Spleen (tissue), 13 donors: ENCODE measurements around the gene KRTAP20-2. TPM values are rescaled to one million over a fixed set of nuclear protein-coding genes. Genes with fewer than 3 reads are reported as not detected.

ENCODE experiments used
- DNase-seq: peaks from one replicate; pipeline ENCODE4 v3.0.0-alpha.2; 2020
- H3K27ac ChIP-seq, 8 donors: fragments of 200-600 bp; sonication (generic) in 7 of 8; 1 replicate in 4 of 8; 2 replicates in 4 of 8; pipeline versions ENCODE4 v1.5.0 to v1.8.0; 2016 to 2021; ENCODE audit warnings: inconsistent platforms in 4 of 8, mild to moderate bottlenecking in 4 of 8, moderate library complexity in 1 of 8
- H3K27me3 ChIP-seq, 7 donors: fragments of 200-600 bp; sonication (generic) in 6 of 7; replicated peaks in 1 of 7; 1 replicate in 4 of 7; 2 replicates in 3 of 7; pipeline versions ENCODE4 v1.5.0 to v1.8.0; 2016 to 2021; ENCODE audit warnings: inconsistent platforms in 3 of 7, mild to moderate bottlenecking in 1 of 7
- H3K36me3 ChIP-seq, 6 donors: fragments of 200-600 bp; sonication (generic) in 5 of 6; 1 replicate in 4 of 6; 2 replicates in 2 of 6; pipeline versions ENCODE4 v1.5.0 to v1.8.0; 2016 to 2021; ENCODE audit warnings: inconsistent platforms in 2 of 6
- H3K4me1 ChIP-seq, 6 donors: fragments of 200-600 bp; sonication (generic) in 5 of 6; 1 replicate in 3 of 6; 2 replicates in 3 of 6; pipeline versions ENCODE4 v1.5.0 to v1.8.0; 2016 to 2021; ENCODE audit warnings: inconsistent platforms in 3 of 6
- H3K4me3 ChIP-seq, 8 donors: fragments of 200-600 bp; sonication (generic) in 7 of 8; 1 replicate in 4 of 8; 2 replicates in 4 of 8; pipeline versions ENCODE4 v1.5.0 to v1.8.0; 2016 to 2021; ENCODE audit warnings: inconsistent platforms in 4 of 8, mild to moderate bottlenecking in 4 of 8, moderate library complexity in 2 of 8
- H3K9me3 ChIP-seq, 8 donors: fragments of 200-600 bp; sonication (generic) in 7 of 8; 1 replicate in 4 of 8; 2 replicates in 4 of 8; pipeline versions ENCODE4 v1.5.0 to v1.8.0; 2016 to 2021; ENCODE audit warnings: inconsistent platforms in 4 of 8
- POLR2A ChIP-seq, 3 donors: fragments of 450-650 bp; IDR thresholded peaks; one replicate each; pipeline ENCODE4 v1.5.1; 2017; ENCODE audit warnings: antibody characterized with exemption in 3 of 3, mild to moderate bottlenecking in 1 of 3
- POLR2AphosphoS5 ChIP-seq, 3 donors: sonication (generic); formaldehyde crosslinking; IDR thresholded peaks; one replicate each; pipeline ENCODE4 v1.5.1; 2017; ENCODE audit warnings: antibody characterized with exemption in 3 of 3
- WGBS, 5 donors: extraction: QIAGEN DNeasy Blood & Tissue Kit in 3 of 5; methylation state at CpG; one replicate each; pipeline versions ENCODE4 v1.1.5 to v1.1.7; 2013 to 2018; 5-methylcytosine and 5-hydroxymethylcytosine counted together
- intact Hi-C: fragments of 100-400 bp; cut with DNase I; formaldehyde crosslinking; loops from one replicate; pipeline ENCODE4 v1.15.0; 2023; ENCODE audit warnings: low total_unique reads
- long read RNA-seq, 2 donors: transcript quantifications; one replicate each; lab custom pipeline, GENCODE V29; 2026
- polyA plus RNA-seq, 3 donors: library from polyadenylated mRNA; stranded (reverse); fragments of 200-250 nt; gene quantifications; one replicate each; pipeline ENCODE4 v1.2.1, GENCODE V29; 2013
- total RNA-seq, 7 donors: library from RNA; depleted of rRNA in 3 of 7; stranded (reverse); fragments of >200 nt in 3 of 7; fragmentation: NEBNext Ultra II Directional in 4 of 7; extraction: Animal tissue kit (Norgen Biotek cat#: 25700) in 4 of 7; gene quantifications; one replicate each; pipeline versions ENCODE4 v1.1.0 to v1.2.1, GENCODE V29; 2016 to 2021
- TF ChIP-seq, protein P1 (sequence below), 11 experiments: fragments of 200-600 bp in 7 of 11; fragments of 450-650 bp in 4 of 11; sonication (generic) in 4 of 11; IDR thresholded peaks in 8 of 11; conservative IDR thresholded peaks in 3 of 11; 1 replicate in 7 of 11; 2 replicates in 4 of 11; pipeline versions ENCODE4 v1.4.0 to v1.8.0; 2016 to 2021; ENCODE audit warnings: antibody characterized with exemption in 11 of 11, inconsistent platforms in 4 of 11, mild to moderate bottlenecking in 1 of 11
- donor health status: healthy with polysubstance abuse.
- donor health status: DM: no; HTN: no; CAD: no; lungs with moderate emphysema.
- donor health status: DM: no; HTN: no; CAD: no.
- donor health status: Bipolar disorder and iron deficiency.
- donor health status: healthy.
- donor health status: DM: no; HTN: no; CAD: no.
- donor health status: DM: yes; HTN: yes; CAD: no.

KRTAP20-2 gene
- total RNA-seq (not detected), polyA plus RNA-seq (not detected)
- long read RNA-seq, donor 1, result 0 reads
- long read RNA-seq, donor 2, result 0 reads

DNA sequence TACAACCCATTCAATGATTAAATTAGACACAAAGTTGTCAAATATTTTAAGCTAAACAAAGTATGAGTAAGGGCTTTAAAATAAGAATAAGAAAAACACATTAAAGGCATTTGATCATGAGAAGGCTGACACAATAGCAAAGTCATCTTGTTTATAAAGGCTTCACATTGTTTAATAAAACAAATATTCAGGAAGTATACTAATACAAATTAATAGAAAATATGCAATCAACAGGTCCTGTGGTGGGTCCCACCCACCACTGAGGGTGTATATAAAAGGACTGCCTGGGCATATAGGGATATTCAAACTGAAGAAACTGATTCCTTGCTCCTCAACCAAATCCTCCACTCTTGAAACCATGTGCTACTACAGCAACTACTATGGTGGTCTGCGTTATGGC is at the start of gene KRTAP20-2:
Gene KRTAP20-2, plus strand, starts transcription at position 301 of the 400 bp plus-strand sequence. Its CDS starts 58 bp downstream, at position 359.
- Histone ChIP-seq H3K9me3 (peaks cover 0 to 9% (median 0%) of the 10 kb centered on the region in 8 donors), H3K4me1 (no peaks in the 10 kb centered on the region), H3K36me3 (no peaks in the 10 kb centered on the region), H3K4me3 (no peak within 1 kb of the TSS), H3K27me3 (no peaks in the 10 kb centered on the region), H3K27ac (no peak within 1 kb of the TSS)
- WGBS, 5 donors, result 81 to 100% (median 95%) methylated on average over 1 of the region's 1 CpG
- TF ChIP-seq, protein P1, sequence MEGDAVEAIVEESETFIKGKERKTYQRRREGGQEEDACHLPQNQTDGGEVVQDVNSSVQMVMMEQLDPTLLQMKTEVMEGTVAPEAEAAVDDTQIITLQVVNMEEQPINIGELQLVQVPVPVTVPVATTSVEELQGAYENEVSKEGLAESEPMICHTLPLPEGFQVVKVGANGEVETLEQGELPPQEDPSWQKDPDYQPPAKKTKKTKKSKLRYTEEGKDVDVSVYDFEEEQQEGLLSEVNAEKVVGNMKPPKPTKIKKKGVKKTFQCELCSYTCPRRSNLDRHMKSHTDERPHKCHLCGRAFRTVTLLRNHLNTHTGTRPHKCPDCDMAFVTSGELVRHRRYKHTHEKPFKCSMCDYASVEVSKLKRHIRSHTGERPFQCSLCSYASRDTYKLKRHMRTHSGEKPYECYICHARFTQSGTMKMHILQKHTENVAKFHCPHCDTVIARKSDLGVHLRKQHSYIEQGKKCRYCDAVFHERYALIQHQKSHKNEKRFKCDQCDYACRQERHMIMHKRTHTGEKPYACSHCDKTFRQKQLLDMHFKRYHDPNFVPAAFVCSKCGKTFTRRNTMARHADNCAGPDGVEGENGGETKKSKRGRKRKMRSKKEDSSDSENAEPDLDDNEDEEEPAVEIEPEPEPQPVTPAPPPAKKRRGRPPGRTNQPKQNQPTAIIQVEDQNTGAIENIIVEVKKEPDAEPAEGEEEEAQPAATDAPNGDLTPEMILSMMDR (IDR thresholded peaks at IDR 0.05 in 8 of 11, conservative IDR thresholded peaks at IDR 0.05 in 3 of 11), result no peak
- TF ChIP-seq POLR2AphosphoS5 (IDR thresholded peaks at IDR 0.05) (no peak), POLR2A (IDR thresholded peaks at IDR 0.05) (no peak)
- DNase-seq, result no peak
- intact Hi-C loops, result no loop called here

DNA sequence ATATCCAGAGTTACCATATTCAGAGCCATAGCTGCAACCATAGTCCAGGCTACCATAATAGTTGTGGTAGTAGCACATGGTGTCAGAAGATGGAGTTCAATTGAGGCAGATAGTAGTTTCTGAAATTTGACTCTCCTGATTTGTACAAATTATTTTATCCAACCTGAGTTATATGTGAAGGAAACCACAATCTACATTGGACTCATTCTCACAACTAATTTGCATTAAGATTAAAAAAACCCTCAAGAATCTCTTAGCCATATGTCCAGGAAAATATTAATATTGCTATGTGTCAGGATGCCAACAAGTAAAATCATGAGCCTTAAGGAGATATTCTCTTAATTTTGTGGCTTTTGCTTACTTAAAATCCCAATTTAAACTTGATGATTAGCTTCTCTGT is 44.7 kb upstream of the KRTAP20-2 start, which contains the start of gene KRTAP22-2:
Gene KRTAP22-2, minus strand, starts transcription at position 101 of the 400 bp plus-strand sequence.
- Histone ChIP-seq H3K36me3 (no peaks in the 10 kb centered on the region), H3K9me3 (peaks cover 0 to 8% (median 0%) of the 10 kb centered on the region in 8 donors), H3K4me1 (no peaks in the 10 kb centered on the region), H3K27me3 (no peaks in the 10 kb centered on the region), H3K4me3 (no peak within 1 kb of the TSS), H3K27ac (no peak within 1 kb of the TSS)
- intact Hi-C loops, result no loop called here
- TF ChIP-seq POLR2AphosphoS5 (IDR thresholded peaks at IDR 0.05) (no peak), POLR2A (IDR thresholded peaks at IDR 0.05) (no peak)
- TF ChIP-seq, protein P1 (IDR thresholded peaks at IDR 0.05 in 8 of 11, conservative IDR thresholded peaks at IDR 0.05 in 3 of 11), result no peak
- DNase-seq, result no peak

DNA sequence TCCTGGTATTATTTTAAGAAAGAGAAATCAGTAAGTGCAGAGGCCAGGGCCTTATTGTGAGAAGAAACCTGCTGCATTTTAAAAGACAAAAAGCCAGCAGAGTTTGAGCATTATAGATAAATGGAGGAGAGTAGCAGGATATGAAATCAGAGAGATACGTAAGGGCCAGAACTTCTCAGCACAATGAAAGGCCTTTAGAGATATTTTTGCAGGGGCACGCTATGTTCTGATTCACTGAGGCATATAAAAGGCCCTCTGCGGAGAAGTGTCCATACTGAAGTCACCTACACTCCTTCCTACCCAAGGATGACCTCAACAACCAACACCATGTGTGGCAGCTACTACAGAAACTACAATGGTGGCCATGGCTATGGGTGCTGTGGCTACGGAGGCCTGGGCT is 42.9 kb upstream of the KRTAP20-2 start, which contains the start of gene KRTAP6-3:
Gene KRTAP6-3, plus strand, starts transcription at position 301 of the 400 bp plus-strand sequence. Its CDS starts 6 bp downstream, at position 307.
- Histone ChIP-seq H3K27ac (no peak within 1 kb of the TSS), H3K9me3 (peaks cover 0 to 8% (median 0%) of the 10 kb centered on the region in 8 donors), H3K36me3 (no peaks in the 10 kb centered on the region), H3K27me3 (no peaks in the 10 kb centered on the region), H3K4me3 (no peak within 1 kb of the TSS), H3K4me1 (no peaks in the 10 kb centered on the region)
- DNase-seq, result no peak
- 80 to 95% (median 89%) methylated on average over 4 of the region's 4 CpGs for WGBS, 5 donors
- intact Hi-C loops, result no loop called here
- TF ChIP-seq POLR2A (IDR thresholded peaks at IDR 0.05) (no peak), POLR2AphosphoS5 (IDR thresholded peaks at IDR 0.05) (no peak)
- TF ChIP-seq, protein P1 (IDR thresholded peaks at IDR 0.05 in 8 of 11, conservative IDR thresholded peaks at IDR 0.05 in 3 of 11), result no peak

DNA sequence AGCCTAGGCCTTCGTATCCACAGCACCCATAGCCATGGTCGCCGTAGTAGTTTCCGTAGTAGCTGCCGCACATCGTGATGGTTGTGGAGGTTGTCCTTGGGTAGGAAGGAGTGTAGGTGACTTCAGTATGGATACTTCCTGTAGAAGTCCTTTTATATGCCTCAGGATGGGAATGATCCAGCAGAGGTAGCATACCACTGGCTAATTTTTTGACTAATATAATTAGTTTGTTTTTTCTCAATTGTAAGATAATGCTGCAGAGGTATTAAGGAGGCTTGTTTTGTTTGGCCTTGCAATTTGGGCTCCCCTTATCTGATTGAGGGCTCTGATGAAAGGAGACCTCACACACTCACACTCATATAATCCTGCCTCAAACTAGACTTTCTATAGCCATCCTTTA is 36.2 kb upstream of the KRTAP20-2 start, which contains the start of gene KRTAP6-2:
Gene KRTAP6-2, minus strand, starts transcription at position 101 of the 400 bp plus-strand sequence. Its CDS starts 28 bp downstream, at position 73.
- Histone ChIP-seq H3K9me3 (peaks cover 0 to 16% (median 0%) of the 10 kb centered on the region in 8 donors), H3K27me3 (no peaks in the 10 kb centered on the region), H3K4me3 (no peak within 1 kb of the TSS), H3K36me3 (no peaks in the 10 kb centered on the region), H3K4me1 (no peaks in the 10 kb centered on the region), H3K27ac (no peak within 1 kb of the TSS)
- TF ChIP-seq POLR2AphosphoS5 (IDR thresholded peaks at IDR 0.05) (no peak), POLR2A (IDR thresholded peaks at IDR 0.05) (no peak)
- TF ChIP-seq, protein P1 (IDR thresholded peaks at IDR 0.05 in 8 of 11, conservative IDR thresholded peaks at IDR 0.05 in 3 of 11), result no peak
- no peak for DNase-seq
- intact Hi-C loops, result no loop called here
- WGBS, 5 donors, result 91 to 96% (median 95%) methylated on average over 6 of the region's 6 CpGs
